ENCODE measurements around the gene CEP131. TPM values are rescaled to one million over a fixed set of nuclear protein-coding genes. Genes with fewer than 3 reads are reported as not detected.
A peak's percentile ranks its signal among the peaks of the same experiment; 100 is the strongest.
"Not testable (repeated sequence)": the region's sequence is repeated elsewhere in the genome, so short reads cannot be mapped to it uniquely, and the experiment has no call there.

The CEP131 gene
- total RNA-seq, 8 experiments from 2014 or later = 5.0 to 34.3 (median 14.8) TPM

- Histone ChIP-seq H3K4me1 (replicated peaks in 1 of 2) (peaks cover 2% of the 10 kb centered on the region in 2 donors), H3K4me3 (no peak overlapping the region), H3K27ac (no peak overlapping the region)
- ATAC-seq (replicated peaks in 6 of 8) = peak in 2 of 8 experiments; percentile 10 to 29
- in situ Hi-C loops (cut with MboI; ENCODE audit: low pct_unique_long_range_greater_than_20kb in 2 of 9, low sequenced_read_pairs in 9 of 9, unreplicated experiment in 9 of 9) = no loop called here
- 92% methylated on average over 2 of the region's 14 CpGs; no CpG with 5 or more reads in 9 of the 10 experiments for WGBS, 10 experiments
Measured at GRCh38 chr17:81148986-81149533, 73.7 kb downstream of the CEP131 start.

GRCh38 chr17:81148571-81148970, 74.2 kb downstream of the CEP131 start:
- in situ Hi-C loops (cut with MboI; ENCODE audit: low pct_unique_long_range_greater_than_20kb in 2 of 9, low sequenced_read_pairs in 9 of 9, unreplicated experiment in 9 of 9) = no loop called here
- peak in 3 of 8 experiments; percentile 15 to 25 (median 23) for ATAC-seq (replicated peaks in 6 of 8)
- Histone ChIP-seq H3K4me3 (no peak overlapping the region), H3K27ac (no peak overlapping the region), H3K4me1 (replicated peaks in 1 of 2) (peaks cover 2% of the 10 kb centered on the region in 2 donors)
- WGBS, 10 experiments = 40 to 100% (median 86%) methylated on average over 1 to 7 of the region's 15 CpGs; no CpG with 5 or more reads in 4 of the 10 experiments

GRCh38 chr17:81147701-81148100, 75.1 kb downstream of the CEP131 start:
- Histone ChIP-seq H3K27ac (no peak overlapping the region), H3K4me1 (replicated peaks in 1 of 2) (peaks cover 5 to 6% of the 10 kb centered on the region in 2 donors), H3K4me3 (no peak overlapping the region)
- no peak for ATAC-seq (replicated peaks in 6 of 8)
- in situ Hi-C loops (cut with MboI; ENCODE audit: low pct_unique_long_range_greater_than_20kb in 2 of 9, low sequenced_read_pairs in 9 of 9, unreplicated experiment in 9 of 9) = no loop called here
- WGBS, 10 experiments = 30 to 100% (median 82%) methylated on average over 3 to 10 of the region's 10 CpGs

- ATAC-seq (replicated peaks in 6 of 8); in situ Hi-C loops (cut with MboI; ENCODE audit: low pct_unique_long_range_greater_than_20kb in 2 of 9, low sequenced_read_pairs in 9 of 9, unreplicated experiment in 9 of 9); H3K27ac ChIP-seq; H3K4me3 ChIP-seq; H3K4me1 ChIP-seq (replicated peaks in 1 of 2): not testable (repeated sequence)
- 61 to 100% (median 85%) methylated on average over 2 to 5 of the region's 10 CpGs; no CpG with 5 or more reads in 5 of the 10 experiments for WGBS, 10 experiments
Measured at GRCh38 chr17:81146208-81146607, 76.6 kb downstream of the CEP131 start.

GRCh38 chr17:81144423-81144781, 78.4 kb downstream of the CEP131 start:
- ATAC-seq (replicated peaks in 6 of 8) = peak in 2 of 8 experiments; percentile 12 to 20

GRCh38 chr17:81143717-81144422, 78.9 kb downstream of the CEP131 start:
- no peak for ATAC-seq (replicated peaks in 6 of 8)
- H3K4me3 ChIP-seq = no peak overlapping the region
- in situ Hi-C loops (cut with MboI; ENCODE audit: low pct_unique_long_range_greater_than_20kb in 2 of 9, low sequenced_read_pairs in 9 of 9, unreplicated experiment in 9 of 9) = no loop called here
- H3K27ac ChIP-seq = no peak overlapping the region
- 80% methylated on average over 1 of the region's 17 CpGs; no CpG with 5 or more reads in 9 of the 10 experiments for WGBS, 10 experiments
- H3K4me1 ChIP-seq (replicated peaks in 1 of 2) = peaks cover 5 to 6% of the 10 kb centered on the region in 2 donors

More at GRCh38 chr17:81144423-81144781, 78.4 kb downstream of the CEP131 start:
- Histone ChIP-seq H3K4me3 (no peak overlapping the region), H3K27ac (no peak overlapping the region), H3K4me1 (replicated peaks in 1 of 2) (peaks cover 5 to 6% of the 10 kb centered on the region in 2 donors)
- 81 to 100% (median 100%) methylated on average over 2 to 5 of the region's 14 CpGs; no CpG with 5 or more reads in 7 of the 10 experiments for WGBS, 10 experiments
- in situ Hi-C loops (cut with MboI; ENCODE audit: low pct_unique_long_range_greater_than_20kb in 2 of 9, low sequenced_read_pairs in 9 of 9, unreplicated experiment in 9 of 9) = no loop called here

- WGBS, 10 experiments = 20% methylated on average over 1 of the region's 11 CpGs; no CpG with 5 or more reads in 9 of the 10 experiments
- Histone ChIP-seq H3K4me3 (no peak overlapping the region), H3K27ac (no peak overlapping the region), H3K4me1 (replicated peaks in 1 of 2) (peaks cover 5 to 6% of the 10 kb centered on the region in 2 donors)
- ATAC-seq (replicated peaks in 6 of 8) = peak; percentile 7 to 49 (median 32)
- in situ Hi-C loops (cut with MboI; ENCODE audit: low pct_unique_long_range_greater_than_20kb in 2 of 9, low sequenced_read_pairs in 9 of 9, unreplicated experiment in 9 of 9) = no loop called here
Measured at GRCh38 chr17:81143200-81143527, 79.6 kb downstream of the CEP131 start.

- in situ Hi-C loops (cut with MboI; ENCODE audit: low pct_unique_long_range_greater_than_20kb in 2 of 9, low sequenced_read_pairs in 9 of 9, unreplicated experiment in 9 of 9) = no loop called here
- Histone ChIP-seq H3K27ac (no peak overlapping the region), H3K4me1 (replicated peaks in 1 of 2) (peaks cover 5 to 6% of the 10 kb centered on the region in 2 donors), H3K4me3 (no peak overlapping the region)
- 30 to 93% (median 67%) methylated on average over 1 to 4 of the region's 25 CpGs; no CpG with 5 or more reads in 1 of the 10 experiments for WGBS, 10 experiments
- peak; percentile 92 to 99 (median 94) for ATAC-seq (replicated peaks in 6 of 8)
Measured at GRCh38 chr17:81142301-81143199, 80.2 kb downstream of the CEP131 start.

- in situ Hi-C loops (cut with MboI; ENCODE audit: low pct_unique_long_range_greater_than_20kb in 2 of 9, low sequenced_read_pairs in 9 of 9, unreplicated experiment in 9 of 9) = no loop called here
- Histone ChIP-seq H3K4me1 (replicated peaks in 1 of 2) (peaks cover 5 to 6% of the 10 kb centered on the region in 2 donors), H3K27ac (no peak overlapping the region), H3K4me3 (no peak overlapping the region)
- ATAC-seq (replicated peaks in 6 of 8) = no peak
- no CpG with 5 or more reads among the region's 37 CpGs for WGBS, 10 experiments
Measured at GRCh38 chr17:81140695-81141094, 82.1 kb downstream of the CEP131 start.

GRCh38 chr17:81140018-81140417, 82.7 kb downstream of the CEP131 start:
- H3K27ac ChIP-seq = no peak overlapping the region
- ATAC-seq (replicated peaks in 6 of 8) = no peak
- H3K4me3 ChIP-seq = no peak overlapping the region
- peaks cover 5 to 6% of the 10 kb centered on the region in 2 donors for H3K4me1 ChIP-seq (replicated peaks in 1 of 2)
- in situ Hi-C loops (cut with MboI; ENCODE audit: low pct_unique_long_range_greater_than_20kb in 2 of 9, low sequenced_read_pairs in 9 of 9, unreplicated experiment in 9 of 9) = no loop called here
- 13 to 73% (median 50%) methylated on average over 1 to 6 of the region's 8 CpGs; no CpG with 5 or more reads in 4 of the 10 experiments for WGBS, 10 experiments
